ENCODE data around the gene WNK1. TPM values are rescaled to one million over a fixed set of nuclear protein-coding genes. Genes with fewer than 3 reads are reported as not detected.

WNK1 gene
- total and polyA plus RNA-seq, 7 donors = 40.7 to 272 (median 230) TPM

- Histone ChIP-seq H3K4me1 (peaks cover 15% of the 10 kb centered on the region), H3K36me3 (ENCODE audit: insufficient read depth in 1 of 2, low read depth in 1 of 2) (peaks cover 3 to 44% of the 10 kb centered on the region in 2 donors), H3K27ac (no peak overlapping the region), H3K27me3 (ENCODE audit: insufficient read depth in 3 of 3, low read length in 2 of 3) (no peaks in the 10 kb centered on the region), H3K9me3 (no peaks in the 10 kb centered on the region), H3K4me3 (no peak overlapping the region)
- 95 to 97% (median 97%) methylated on average over 1 of the region's 1 CpG for WGBS, 3 donors
- DNase-seq (no peak), ATAC-seq (no peak)
- TF ChIP-seq CTCF (IDR thresholded peaks at IDR 0.05) = no peak
- intact Hi-C loops (cut with DNase I) = no loop called here
Measured at GRCh38 chr12:826331-826730, 74.0 kb downstream of the WNK1 start.

- H3K27me3 ChIP-seq (ENCODE audit: insufficient read depth in 3 of 3, low read length in 2 of 3) = no peaks in the 10 kb centered on the region
- H3K27ac ChIP-seq = peak overlapping the region; percentile 11
- no peak overlapping the region for H3K4me3 ChIP-seq
- H3K4me1 ChIP-seq = peaks cover 16% of the 10 kb centered on the region
- ATAC-seq (no peak), DNase-seq (no peak)
- no peak for TF ChIP-seq CTCF (IDR thresholded peaks at IDR 0.05)
- peaks cover 3 to 49% of the 10 kb centered on the region in 2 donors for H3K36me3 ChIP-seq (ENCODE audit: insufficient read depth in 1 of 2, low read depth in 1 of 2)
- intact Hi-C loops (cut with DNase I) = no loop called here
- no peaks in the 10 kb centered on the region for H3K9me3 ChIP-seq
Measured at GRCh38 chr12:828726-829395, 76.5 kb downstream of the WNK1 start.

GRCh38 chr12:830111-830867, 77.9 kb downstream of the WNK1 start:
- no peaks in the 10 kb centered on the region for H3K9me3 ChIP-seq
- no peak for TF ChIP-seq CTCF (IDR thresholded peaks at IDR 0.05)
- no peak for ATAC-seq
- no peak for DNase-seq
- H3K27me3 ChIP-seq (ENCODE audit: insufficient read depth in 3 of 3, low read length in 2 of 3) = no peaks in the 10 kb centered on the region
- H3K4me3 ChIP-seq = no peak overlapping the region
- WGBS, 3 donors = 94 to 99% (median 98%) methylated on average over 4 of the region's 4 CpGs
- H3K36me3 ChIP-seq (ENCODE audit: insufficient read depth in 1 of 2, low read depth in 1 of 2) = peaks cover 3 to 51% of the 10 kb centered on the region in 2 donors
- H3K4me1 ChIP-seq = peaks cover 16% of the 10 kb centered on the region
- intact Hi-C loops (cut with DNase I) = no loop called here
- no peak overlapping the region for H3K27ac ChIP-seq

GRCh38 chr12:835754-836518, 83.6 kb downstream of the WNK1 start:
- no peak for TF ChIP-seq CTCF (IDR thresholded peaks at IDR 0.05)
- H3K27ac ChIP-seq = peak overlapping the region; percentile 86
- 74 to 95% (median 77%) methylated on average over 3 of the region's 3 CpGs for WGBS, 3 donors
- no peak for DNase-seq
- peak; percentile 80 to 87 (median 84) for ATAC-seq
- H3K9me3 ChIP-seq = no peaks in the 10 kb centered on the region
- H3K4me3 ChIP-seq = peak overlapping the region; percentile 22
- H3K36me3 ChIP-seq (ENCODE audit: insufficient read depth in 1 of 2, low read depth in 1 of 2) = peaks cover 0 to 11% of the 10 kb centered on the region in 2 donors
- no peaks in the 10 kb centered on the region for H3K27me3 ChIP-seq (ENCODE audit: insufficient read depth in 3 of 3, low read length in 2 of 3)
- peaks cover 31% of the 10 kb centered on the region for H3K4me1 ChIP-seq
- intact Hi-C loops (cut with DNase I) = no loop called here
